Melanocyte of skin (primary cell): ENCODE data around the gene KCNQ1OT1. TPM values are rescaled to one million over a fixed set of nuclear protein-coding genes. Genes with fewer than 3 reads are reported as not detected.

Source experiments
- small RNA-seq, 2 donors: library from RNA; depleted of rRNA; stranded (forward); fragments of <200 nt; gene quantifications; one replicate each; pipeline ENCODE3, GENCODE V24; 2012
- total RNA-seq, 2 donors: library from RNA; depleted of rRNA; stranded (reverse); fragments of >200 nt; gene quantifications; 2 replicates each; pipeline ENCODE4 v1.2.3, GENCODE V29; 2012

KCNQ1OT1 gene
- 1 to 10 TPM in 1 of 2 donors, under 1 TPM in 1; 0.69 to 1.7 TPM for total RNA-seq

GRCh38 chr11:2699531-2700414 is at the start of gene KCNQ1OT1:
Gene KCNQ1OT1, minus strand, starts transcription at chr11:2699994.

Small RNAs within 50 kb of the gene (small RNA-seq; reads per million reads assigned to genes)
- gene RF01947 (0 reads per million in 2 donors), gene RF01948 (0 reads per million in 2 donors), gene RF01950 (0 reads per million in 2 donors)

Other genes starting within 250 kb of the KCNQ1OT1 start
- gene CDKN1C, start 185.8 kb upstream of the KCNQ1OT1 start, total RNA-seq = 10 to 100 TPM in 1 of 2 donors, 1 to 10 TPM in 1; 7.9 to 38.0 TPM
- 10 to 100 TPM; 13.1 to 56.9 TPM for gene PHLDA2, start 229.4 kb upstream of the KCNQ1OT1 start, total RNA-seq